NCI-H2196 treated with DMSO at 0.1 percent for 48 hours (cell line): Measurements from ENCODE around the gene HLCS.

Experiments
- DNase-seq: peaks from one replicate; lab custom pipeline; 2025; ENCODE audit not compliant: unreplicated experiment; lab: John Stamatoyannopoulos, UW

Gene HLCS

DNA sequence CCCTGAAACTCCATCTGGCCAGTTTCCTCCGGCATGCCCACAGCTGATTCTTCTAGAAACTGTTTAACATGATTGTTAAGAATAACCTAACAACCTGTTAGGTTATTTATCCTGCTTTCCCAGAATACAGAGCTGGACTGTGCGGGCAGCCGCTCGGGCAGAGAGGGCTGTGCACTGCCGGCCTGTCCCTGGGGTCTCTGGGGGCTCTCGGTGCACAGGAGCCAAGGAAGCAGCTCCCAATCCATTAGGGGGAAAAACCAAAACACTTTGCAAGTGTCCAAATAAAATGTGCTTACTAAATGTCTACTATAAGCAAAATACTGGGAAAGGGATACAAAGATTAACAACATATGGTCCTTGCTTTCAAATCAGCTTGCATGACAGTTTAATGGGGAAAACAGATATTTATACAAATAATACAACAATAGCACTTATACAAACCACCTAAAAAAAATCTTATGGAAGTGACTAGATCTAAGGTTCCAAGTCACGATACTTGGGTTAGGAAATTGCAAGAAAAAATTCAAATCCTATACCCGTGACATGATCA, 50.7 kb downstream of the HLCS start:
- DNase-seq, result no peak

DNA sequence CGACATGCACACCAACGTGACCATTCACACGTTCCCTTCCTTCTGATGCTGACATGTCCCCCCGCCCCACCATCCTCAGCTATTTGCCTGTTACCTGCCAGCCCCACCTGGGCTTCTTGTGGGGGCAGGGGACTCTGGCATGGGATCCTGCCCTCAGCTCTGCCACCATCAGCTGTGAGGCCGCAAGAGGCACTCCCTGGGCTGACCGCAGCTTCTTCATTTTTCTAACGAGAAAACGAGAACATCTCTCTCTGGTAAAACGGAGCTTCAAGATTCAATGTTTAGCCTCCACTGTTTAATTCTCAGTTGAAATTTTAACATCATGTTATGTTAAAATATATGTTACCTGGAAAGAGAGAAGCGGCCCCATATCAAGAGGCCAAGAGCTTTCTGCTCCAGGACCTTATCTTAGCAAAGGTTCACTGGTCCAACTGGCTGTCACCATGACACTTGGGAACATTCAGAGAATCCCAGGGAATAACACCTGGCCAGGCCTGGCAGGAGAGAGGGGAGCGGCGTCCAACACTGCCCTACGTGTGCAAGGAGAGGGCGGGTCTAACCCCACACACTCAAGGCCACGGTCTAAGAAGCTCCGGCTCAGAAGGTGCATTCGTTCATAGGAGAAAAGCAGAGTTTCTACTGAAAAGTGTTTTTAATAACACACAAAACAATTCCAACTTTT, 51.3 kb downstream of the HLCS start:
- DNase-seq, result no peak

DNA sequence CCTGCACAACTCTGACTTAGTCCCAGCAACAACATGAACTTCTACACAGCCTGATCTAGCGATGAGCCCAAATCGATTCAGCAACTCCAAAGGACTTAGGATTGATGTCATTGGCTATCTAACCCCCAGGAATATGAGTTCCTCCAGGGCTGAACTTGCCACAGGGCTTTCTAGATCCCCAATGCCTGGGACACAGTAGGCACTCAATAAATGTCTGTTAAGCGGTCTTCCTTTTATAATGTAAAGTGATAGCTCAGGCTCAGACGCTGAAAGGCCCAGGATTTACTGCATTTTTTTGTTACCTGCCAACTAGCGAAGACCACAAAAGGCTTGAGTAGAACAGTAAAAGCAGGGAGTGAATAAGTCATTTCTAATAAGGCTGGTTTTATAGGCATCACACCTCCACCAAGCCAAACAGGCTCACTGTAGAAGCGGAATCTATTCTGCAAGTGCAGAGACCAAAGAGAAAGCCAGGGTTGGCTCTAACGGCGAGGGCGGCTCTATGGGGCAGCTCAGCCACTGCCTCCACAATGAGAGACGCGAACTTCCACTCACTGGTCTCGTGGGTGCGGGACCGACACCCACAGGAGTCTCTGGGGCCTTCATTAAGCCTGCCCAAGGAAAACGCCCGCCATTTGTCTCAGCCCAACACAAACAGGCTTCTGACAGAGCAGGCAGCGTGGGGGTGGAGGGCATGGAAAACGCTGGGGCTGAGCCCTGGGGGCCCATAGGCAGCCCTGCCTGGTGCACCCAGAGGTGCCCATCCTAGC, 52.0 kb downstream of the HLCS start:
- no peak for DNase-seq

DNA sequence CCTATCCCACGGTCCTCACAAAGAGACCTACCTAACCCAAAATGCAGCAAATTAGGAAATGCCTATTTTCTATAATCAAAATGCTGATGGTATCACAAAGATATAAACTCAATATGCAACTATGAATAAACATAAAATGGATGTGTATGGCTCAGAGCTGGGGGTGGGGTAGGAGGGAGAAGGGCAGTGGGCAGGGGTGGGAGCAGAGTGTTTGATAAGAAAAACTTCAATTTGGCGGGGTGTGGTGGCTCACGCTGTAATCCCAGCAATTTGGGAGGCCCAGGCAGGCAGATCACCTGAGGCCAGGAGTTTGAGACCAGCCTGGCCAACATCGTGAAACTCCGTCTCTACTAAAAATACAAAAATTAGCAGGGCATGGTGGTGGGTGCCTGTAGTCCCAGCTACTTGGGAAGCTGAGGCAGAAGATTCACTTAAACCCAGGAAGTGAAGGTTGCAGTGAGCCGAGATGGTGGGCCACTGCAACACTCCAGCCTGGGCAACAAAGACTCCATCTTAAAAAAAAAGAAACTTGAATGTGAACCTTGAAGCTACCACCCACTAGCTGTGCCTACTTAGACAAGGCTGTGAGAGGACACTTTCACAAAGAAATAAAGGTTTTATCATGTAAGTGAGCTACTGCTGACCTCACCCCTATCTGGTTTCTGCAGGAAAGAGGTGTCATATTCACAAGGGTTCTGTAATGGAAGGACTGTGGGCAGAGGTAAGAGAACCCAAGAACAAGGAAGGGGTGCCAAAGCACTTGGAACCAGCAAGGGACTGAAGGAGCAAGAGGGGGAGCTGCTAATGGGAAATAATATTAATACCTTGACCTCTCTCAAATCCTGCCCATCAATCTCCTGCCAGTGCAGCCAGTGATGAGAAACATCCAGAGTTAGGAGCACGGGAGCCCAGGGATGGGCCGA, 53.0 kb downstream of the HLCS start:
- DNase-seq, result no peak

DNA sequence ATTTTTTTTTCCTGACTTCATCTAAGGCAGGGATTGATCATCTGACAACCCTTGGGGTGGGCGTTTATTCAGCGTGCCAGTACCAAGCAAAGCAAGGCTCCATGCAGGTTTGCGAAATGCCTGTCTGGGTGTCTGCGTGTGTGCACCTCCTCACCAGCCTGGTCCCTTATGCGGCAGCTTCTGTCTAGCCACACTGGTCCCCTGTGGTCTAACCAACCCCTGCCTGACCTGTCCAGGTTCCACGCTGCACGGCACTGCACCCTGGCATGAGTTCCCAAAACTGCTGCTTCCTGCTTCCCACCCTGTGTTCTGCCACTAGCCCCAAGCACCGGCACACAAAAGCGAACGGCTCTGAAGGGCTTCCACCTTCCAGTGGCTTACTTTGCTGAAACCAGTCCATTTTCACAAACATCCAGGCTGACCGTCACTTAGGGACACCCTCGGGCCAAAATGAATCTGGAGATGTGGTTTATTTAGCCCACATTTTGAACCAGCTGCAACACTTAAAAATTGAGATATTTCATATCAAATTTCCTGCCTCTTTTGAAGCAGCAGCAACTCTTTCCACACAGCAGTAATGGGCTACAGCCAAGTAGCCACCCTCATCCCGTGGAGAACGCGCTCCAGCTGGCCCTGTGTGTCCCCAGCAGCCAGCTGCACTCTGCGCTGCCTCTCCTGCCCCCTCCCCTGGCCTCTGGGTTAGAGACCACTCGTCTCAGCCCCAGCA, 55.7 kb downstream of the HLCS start:
- DNase-seq, result peak; percentile 56

DNA sequence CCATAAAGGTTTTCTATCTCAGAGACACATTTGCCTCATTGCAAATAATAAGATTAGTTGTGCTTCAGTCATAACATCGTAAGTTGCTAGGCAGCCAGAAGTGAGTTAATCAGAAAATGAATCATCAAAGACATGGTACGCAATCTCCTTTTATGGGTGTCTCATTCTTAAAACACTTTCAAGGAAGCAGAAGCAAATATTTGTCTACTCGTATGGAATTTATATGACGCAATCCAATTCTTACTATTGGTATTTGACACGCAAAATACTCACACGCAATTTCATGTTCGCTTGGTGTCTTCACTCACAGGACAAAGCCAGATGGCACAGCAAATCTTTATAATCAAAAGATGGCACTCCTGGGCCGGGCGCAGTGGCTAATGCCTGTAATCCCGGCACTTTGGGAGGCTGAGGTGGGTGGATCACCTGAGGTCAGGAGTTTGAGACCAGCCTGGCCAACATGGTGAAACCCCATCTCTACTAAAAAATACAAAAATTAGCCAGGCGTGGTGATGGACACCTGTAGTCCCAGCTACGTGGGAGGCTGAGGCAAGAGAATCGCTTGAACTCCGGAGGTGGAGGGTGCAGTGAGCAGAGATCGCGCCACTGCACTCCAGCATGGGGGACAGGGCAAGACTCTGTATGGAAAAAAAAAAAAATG, 56.4 kb downstream of the HLCS start:
- DNase-seq, result no peak

DNA sequence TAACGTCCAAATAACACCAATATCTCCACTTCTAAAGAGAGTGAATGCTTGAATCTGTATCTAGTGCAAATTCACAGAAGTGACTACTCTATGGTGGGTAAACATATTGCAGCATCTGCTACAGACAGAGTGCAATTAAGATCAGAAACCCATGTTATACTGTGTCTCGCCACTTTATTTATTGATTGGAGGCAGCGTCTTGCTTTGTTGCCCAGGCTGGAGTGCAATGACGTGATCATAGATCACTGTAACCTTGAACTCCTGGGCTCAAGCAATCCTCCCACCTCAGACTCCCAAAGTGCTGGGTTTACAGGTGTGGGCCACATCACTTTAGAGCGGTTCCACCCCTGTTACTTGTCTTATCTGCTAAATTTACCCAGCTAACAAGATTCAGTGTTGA, 57.0 kb downstream of the HLCS start:
- DNase-seq, result no peak

DNA sequence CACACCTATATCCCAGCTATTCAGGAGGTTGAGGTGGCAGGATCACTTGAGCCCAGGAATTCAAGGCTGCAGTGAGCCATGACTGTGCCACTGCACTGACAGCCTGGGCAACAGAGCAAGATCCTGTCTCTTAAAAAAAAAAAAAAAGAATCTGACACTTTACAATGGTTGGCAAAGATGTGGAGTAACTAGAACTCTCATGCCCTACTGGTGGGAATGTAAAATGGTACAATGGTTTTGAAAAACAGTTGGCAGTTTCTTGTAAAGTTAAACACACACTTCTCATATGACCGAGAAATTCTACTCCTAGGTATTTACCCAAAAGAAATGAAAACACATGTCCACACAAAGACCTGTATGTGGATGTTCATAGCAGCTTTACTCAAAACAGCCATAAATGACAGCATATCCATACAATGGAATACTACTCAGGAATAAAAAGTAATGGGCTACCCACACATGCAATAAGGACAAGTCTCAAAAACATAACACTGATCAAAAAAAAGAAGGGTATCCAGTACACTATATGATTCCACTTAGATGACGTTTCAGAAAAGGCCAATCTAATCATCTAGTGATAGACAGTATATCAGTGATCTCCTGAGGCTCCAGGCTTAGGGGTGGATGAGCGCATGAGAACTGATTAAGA, 58.1 kb downstream of the HLCS start:
- no peak for DNase-seq

DNA sequence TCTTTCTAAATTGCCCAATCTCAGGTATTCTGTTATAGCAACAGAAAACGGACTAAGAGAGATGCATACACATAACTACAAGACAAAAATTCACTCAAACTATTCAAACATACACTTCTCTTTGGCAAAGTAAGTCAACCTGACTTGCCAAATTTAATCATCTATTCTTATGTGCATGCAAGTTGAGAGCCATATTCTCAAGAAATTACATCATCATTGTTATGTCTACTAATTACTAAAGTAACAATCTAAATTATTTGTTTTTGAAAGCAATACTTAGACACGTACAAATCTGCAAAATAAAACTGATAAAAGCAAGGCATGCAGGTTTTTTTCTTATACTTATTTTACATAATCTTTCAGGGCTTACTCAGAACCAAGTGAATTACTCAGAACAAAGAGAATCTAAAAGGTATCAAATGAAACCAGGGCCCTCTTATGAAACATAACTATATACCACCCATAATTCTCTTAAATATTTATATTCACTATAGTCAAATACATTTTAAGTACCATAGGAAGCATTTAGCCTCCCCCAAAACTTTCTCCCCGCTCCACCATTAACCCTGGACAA, 62.3 kb downstream of the HLCS start:
- DNase-seq, result no peak

DNA sequence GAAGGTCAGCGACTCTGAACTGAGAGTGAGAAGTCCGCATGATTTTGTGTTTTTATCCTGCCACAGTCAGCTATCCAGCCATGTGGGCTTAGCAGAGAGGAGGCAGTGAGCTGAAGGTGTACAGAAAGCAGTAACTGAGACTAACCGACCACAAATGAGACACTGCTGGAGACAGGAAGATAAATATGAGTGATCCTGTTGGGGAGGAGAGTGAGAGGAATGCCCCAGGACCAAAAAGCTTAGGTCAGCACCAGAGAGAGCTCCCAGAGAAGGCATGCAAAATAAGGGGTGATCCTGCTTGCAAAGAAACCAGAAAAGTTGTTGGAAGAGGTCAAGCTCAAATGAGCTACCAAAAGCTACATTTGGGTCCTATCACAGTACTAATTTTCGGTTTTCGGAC, 63.7 kb downstream of the HLCS start:
- DNase-seq, result no peak

DNA sequence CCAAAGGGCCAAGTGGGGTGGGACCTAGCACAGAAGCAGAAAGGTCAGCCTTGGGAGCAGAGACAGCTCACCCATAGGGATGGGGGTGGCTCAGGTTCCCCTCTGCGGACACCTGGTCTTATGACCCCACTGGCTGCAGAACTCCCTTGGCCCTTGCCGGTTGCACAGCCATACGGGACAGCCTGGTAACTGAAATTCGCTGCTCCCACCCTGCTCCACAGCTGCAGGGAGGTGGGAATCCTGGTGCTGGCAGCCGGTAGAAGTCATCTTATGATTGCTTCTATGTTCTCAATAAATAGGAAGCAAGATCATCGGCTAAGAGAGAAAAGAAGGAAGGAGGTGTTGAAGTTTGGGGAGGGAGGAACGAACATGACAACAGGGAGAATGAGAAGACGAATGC, 64.1 kb downstream of the HLCS start:
- DNase-seq, result no peak

DNA sequence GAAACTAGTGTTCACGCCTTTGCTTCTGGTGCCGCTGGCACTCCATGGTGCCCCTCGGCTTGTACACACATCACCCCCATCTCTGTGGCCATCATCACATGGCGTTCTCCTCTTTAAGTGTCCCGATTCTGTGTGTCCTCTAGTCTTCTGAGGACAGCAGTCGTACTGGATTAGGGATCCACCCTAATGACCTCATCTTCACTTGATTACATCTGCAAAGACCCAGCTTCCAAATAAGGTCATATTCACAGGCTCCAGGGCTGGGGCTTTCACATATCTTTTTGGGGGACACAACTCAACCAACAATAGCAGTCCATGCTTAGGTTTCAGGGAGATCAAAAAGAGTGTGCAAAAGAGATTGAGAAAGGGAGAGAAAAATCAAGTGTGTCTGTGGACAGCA, 64.9 kb downstream of the HLCS start:
- DNase-seq, result no peak

DNA sequence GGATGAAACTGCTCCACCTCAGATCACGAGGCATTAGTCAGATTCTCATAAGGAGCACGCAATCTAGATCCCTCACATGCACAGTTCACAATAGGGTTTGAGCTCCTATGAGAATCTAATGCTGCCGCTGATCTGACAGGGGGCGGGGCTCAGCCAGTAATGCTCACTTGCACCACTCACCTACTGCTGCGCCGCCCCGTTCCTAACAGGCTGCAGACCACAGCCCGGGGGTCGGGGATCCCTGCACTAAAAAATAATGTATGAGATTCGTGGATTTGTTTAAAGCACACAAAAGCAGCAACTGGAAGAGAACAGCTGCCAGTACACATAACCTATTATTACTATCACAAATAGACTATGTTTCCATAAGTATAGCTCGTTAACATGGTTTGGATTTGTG, 72.9 kb downstream of the HLCS start:
- DNase-seq, result no peak

DNA sequence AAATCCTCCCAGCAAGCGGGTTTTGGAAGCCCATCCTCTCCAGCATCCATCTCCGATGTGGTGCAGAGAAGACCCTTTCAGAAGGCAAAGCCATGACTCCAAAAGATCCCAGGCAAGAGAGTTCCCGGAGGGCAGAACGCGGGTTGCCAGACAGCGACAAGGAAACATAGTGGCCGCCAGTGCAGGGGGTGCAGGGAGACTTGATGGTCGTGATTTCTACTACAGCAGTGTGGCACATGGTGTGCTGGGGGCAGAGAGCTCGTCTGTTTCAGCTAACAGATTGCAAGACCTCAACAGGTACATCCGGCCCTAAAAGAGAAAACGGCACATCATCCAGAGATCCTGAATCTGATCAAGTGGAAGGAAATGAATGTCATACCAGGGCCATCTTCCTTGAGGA, 74.3 kb downstream of the HLCS start:
- DNase-seq, result no peak

DNA sequence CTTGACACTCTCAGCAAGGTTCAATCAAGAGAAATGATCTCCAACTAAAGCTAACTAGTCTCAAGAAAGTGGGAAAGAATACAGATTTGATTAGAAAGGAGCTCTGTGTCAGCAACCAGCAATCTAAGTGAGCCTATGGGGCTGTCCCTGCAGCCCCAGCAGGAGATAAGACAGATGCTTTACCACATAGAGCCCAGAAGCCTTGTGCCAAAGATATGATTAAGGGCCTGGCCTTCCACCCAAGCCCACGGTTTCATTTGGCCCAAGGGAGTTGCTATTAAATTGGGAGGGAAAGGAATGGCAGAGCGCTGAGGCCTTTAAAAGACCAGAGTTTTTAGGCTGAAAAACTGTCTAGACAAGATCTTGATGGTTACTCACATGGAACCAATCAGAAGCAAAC, 74.8 kb downstream of the HLCS start:
- DNase-seq, result no peak

DNA sequence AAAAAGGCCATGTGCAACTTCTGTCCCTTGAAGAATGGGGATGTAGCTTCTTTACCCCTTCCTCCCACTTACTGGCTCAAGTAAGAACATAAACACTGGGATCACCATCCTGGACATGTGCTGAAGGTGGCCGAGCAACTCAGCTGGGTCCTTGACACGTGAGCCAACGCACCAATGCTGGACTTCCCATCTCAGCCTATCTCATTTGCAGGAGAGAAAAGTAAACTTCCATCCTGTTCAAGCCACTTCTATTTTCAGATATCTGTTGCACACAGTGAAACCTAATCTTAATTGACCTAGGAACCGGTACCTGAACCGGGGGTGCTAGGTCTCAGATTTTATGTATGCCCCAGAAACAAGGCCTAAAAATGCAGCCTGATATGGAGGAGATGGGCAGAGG, 75.3 kb downstream of the HLCS start:
- DNase-seq, result no peak

DNA sequence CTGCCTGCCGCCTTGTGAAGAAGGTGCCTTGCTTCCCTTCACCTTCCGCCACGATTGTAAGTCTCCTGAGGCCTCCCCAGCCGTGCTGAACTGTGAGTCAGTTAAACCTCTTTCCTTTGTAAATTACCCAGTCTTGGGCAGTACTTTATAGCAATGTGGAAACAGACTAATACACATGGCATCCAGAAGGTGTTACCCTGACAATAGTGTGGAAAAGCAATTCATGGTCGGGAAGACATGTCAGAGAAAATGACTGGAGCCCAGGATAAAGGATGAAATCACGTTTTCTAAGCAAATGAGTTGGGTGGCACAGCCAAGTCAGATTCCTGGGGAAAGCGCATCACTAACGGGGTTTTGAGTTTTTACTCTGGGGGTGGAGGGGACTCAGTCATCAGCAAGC, 76.4 kb downstream of the HLCS start:
- DNase-seq, result no peak

DNA sequence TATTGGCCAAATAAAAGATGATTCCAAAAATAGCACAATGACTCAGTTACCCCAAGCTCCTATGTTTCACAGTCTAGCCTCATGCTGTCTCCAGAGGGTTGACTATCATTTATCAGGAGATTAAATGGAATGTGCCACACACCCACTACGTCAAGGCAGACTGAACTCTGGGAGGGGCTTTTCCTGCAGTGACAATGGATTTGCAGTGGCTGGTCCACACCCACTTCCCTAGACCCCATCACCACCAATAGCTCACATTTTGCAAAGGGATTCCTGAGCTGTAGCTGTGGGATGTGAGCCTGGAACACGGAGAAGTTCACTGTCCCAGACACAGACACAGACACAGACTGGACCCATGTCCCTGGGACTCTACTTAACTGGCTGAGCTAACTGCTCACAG, 77.1 kb downstream of the HLCS start:
- DNase-seq, result no peak

DNA sequence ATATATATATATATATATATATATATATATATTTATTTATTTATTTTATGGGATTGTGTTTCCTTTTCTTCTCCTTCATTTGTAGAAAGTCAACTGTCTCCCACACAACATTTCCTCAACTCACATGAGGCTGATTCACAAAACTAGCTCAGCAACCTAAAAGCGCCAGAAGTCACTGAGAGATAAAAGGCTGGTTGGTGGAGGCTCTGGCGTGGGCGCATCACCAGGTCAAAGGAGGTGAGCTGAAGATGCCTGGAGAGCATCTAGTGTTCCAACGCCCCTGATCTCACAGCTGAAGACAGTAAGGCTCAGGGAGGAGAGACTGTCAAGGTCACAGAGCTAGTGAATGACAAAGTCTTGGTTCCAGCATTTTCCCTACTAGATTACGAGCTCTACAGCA, 78.0 kb downstream of the HLCS start:
- DNase-seq, result no peak

DNA sequence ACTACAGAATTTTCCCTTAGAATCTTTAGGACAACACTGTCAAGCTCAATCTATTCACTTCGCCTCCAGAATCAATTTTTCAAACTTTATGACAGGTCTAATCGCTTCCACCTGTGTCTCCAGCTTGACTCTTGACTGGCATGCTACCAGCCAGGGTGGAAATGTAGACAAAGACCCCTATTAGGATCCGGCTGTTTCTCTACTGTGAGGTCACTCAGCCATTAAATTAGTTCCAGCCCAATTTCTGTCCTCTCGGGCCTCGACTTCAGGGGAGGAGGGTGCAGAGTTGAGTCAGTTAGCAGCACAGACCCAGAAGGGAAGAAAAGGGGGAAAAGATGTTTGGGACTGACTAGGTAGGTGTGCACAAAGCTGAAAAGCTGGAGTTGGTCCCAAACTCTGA, 78.5 kb downstream of the HLCS start:
- DNase-seq, result no peak
